GM12878 (cell line): ENCODE results near the gene PTPN22. TPM values are rescaled to one million over a fixed set of nuclear protein-coding genes. Genes with fewer than 3 reads are reported as not detected.

Experiments used
- ATAC-seq: fragments of 200-7000 bp; cut with Tn5 transposase; 3 replicates; pipeline ENCODE4 v1.9.1; 2020; ENCODE audit warnings: mild to moderate bottlenecking, moderate library complexity
- BruUV-seq: library from RNA; stranded (reverse); fragments of 400-500 nt; replicated peaks from 2 replicates; lab custom pipeline; 2021; lab: Mats Ljungman, UMichigan
- CTCF ChIA-PET: fragments of 300-600 bp; sonication (Branson Sonifier 250); formaldehyde crosslinking; extraction: SDS; loops from one replicate; lab custom pipeline; 2021; ENCODE audit warnings: inconsistent platforms; lab: Yijun Ruan, JAX
- POLR2A ChIA-PET: fragments of 350-600 bp; formaldehyde crosslinking; extraction: SDS; loops from one replicate; lab custom pipeline; 2021; ENCODE audit warnings: inconsistent platforms; lab: Charles Lee
- RAD21 ChIA-PET: fragments of 300-600 bp; sonication (Branson Sonifier 250); formaldehyde crosslinking; loops from one replicate; lab custom pipeline; 2023; ENCODE audit warnings: antibody characterized with exemption; ENCODE audit not compliant: unreplicated experiment; lab: Charles Lee
- SMC1A ChIA-PET: fragments of 300-600 bp; sonication (Branson Sonifier 250); formaldehyde crosslinking; loops from one replicate; lab custom pipeline; 2023; ENCODE audit not compliant: unreplicated experiment, uncharacterized antibody; lab: Charles Lee
- DNase-seq: peaks from one replicate; pipeline ENCODE4 v3.0.0-alpha.2; 2011; ENCODE audit warnings: low read depth, low spot score
- FAIRE-seq: peaks from 3 replicates; lab custom pipeline; 2011; peaks lifted over from hg19 to GRCh38; lab: Jason Lieb, UNC
- H2AFZ ChIP-seq: 2 replicates; pipeline ENCODE4 v1.6.0; 2011; ENCODE audit warnings: low read depth, low read length, control low read depth; ENCODE audit not compliant: control insufficient read depth
- H3K27ac ChIP-seq: 2 replicates; pipeline ENCODE4 v1.5.1; 2011; ENCODE audit warnings: control low read depth; ENCODE audit not compliant: control insufficient read depth, insufficient read depth
- H3K27me3 ChIP-seq, 2 experiments: replicated peaks in 1 of 2; 2 replicates each; pipeline versions ENCODE4 v1.6.0 to v1.6.1; 2011; ENCODE audit warnings: low read length in 1 of 2; ENCODE audit not compliant: control insufficient read depth in 2 of 2, insufficient read depth in 2 of 2
- H3K36me3 ChIP-seq, 2 experiments: 2 replicates each; pipeline ENCODE4 v1.5.1; 2011; ENCODE audit warnings: low read length in 1 of 2; ENCODE audit not compliant: control insufficient read depth in 2 of 2, insufficient read depth in 2 of 2
- H3K4me1 ChIP-seq: 2 replicates; pipeline ENCODE4 v1.6.1; 2011; ENCODE audit warnings: mild to moderate bottlenecking, low read length, moderate library complexity, mixed read lengths; ENCODE audit not compliant: control insufficient read depth, insufficient read depth
- H3K4me2 ChIP-seq: 2 replicates; pipeline ENCODE4 v1.6.0; 2011; ENCODE audit warnings: control low read depth; ENCODE audit not compliant: control insufficient read depth, insufficient read depth
- H3K4me3 ChIP-seq: fragments of 200-600 bp; sonication (generic); 2 replicates; pipeline ENCODE4 v1.5.1; 2016
- H3K79me2 ChIP-seq: 2 replicates; pipeline ENCODE4 v1.6.0; 2011; ENCODE audit warnings: low read length; ENCODE audit not compliant: control insufficient read depth, insufficient read depth
- H3K9ac ChIP-seq: 2 replicates; pipeline ENCODE4 v1.8.0; 2011; ENCODE audit warnings: low read length, control low read depth, mixed read lengths; ENCODE audit not compliant: control insufficient read depth, insufficient read depth
- H3K9me3 ChIP-seq: replicated peaks from 3 replicates; pipeline ENCODE4 v1.5.1; 2011; ENCODE audit warnings: mild to moderate bottlenecking, low read length; ENCODE audit not compliant: control insufficient read depth, insufficient read depth
- H4K20me1 ChIP-seq: 2 replicates; pipeline ENCODE4 v1.6.0; 2011; ENCODE audit not compliant: control insufficient read depth, insufficient read depth
- JUNB ChIP-seq: IDR thresholded peaks from 2 replicates; pipeline ENCODE4 v1.6.1; 2016; ENCODE audit warnings: antibody characterized with exemption, mild to moderate bottlenecking
- MEF2A ChIP-seq: IDR thresholded peaks from 2 replicates; pipeline ENCODE4 v1.6.1; 2011; ENCODE audit warnings: low read depth, mild to moderate bottlenecking, low read length, moderate library complexity; ENCODE audit not compliant: insufficient read depth
- NR2C1 ChIP-seq: fragments of 450-650 bp; IDR thresholded peaks from 2 replicates; pipeline ENCODE4 v1.6.1; 2017; ENCODE audit warnings: antibody characterized with exemption, mild to moderate bottlenecking, moderate library complexity
- RUNX3 ChIP-seq: IDR thresholded peaks from 2 replicates; pipeline ENCODE4 v1.6.1; 2012; ENCODE audit warnings: low read length, inconsistent platforms
- ZZZ3 ChIP-seq: IDR thresholded peaks from 2 replicates; pipeline ENCODE4 v1.6.1; 2011; ENCODE audit warnings: low read depth; ENCODE audit not compliant: control insufficient read depth, insufficient read length
- WGBS: methylation state at CpG from one replicate; pipeline ENCODE4 v1.1.6; 2016; ENCODE audit warnings: low lambda C conversion rate; ENCODE audit not compliant: insufficient replicate concordance, insufficient coverage; ENCODE audit errors: missing lambda C conversion rate; 5-methylcytosine and 5-hydroxymethylcytosine counted together
- in situ Hi-C: fragments of 300-500 bp; cut with MboI; formaldehyde crosslinking; loops from 9 replicates; pipeline ENCODE4 v1.14.3; 2018; ENCODE audit warnings: mixed read lengths
- intact Hi-C: fragments of 100-400 bp; cut with micrococcal nuclease; formaldehyde crosslinking; loops from one replicate; pipeline ENCODE4 v1.14.2; 2022; ENCODE audit not compliant: unreplicated experiment
- polyA plus RNA-seq, 11 experiments: library from polyadenylated mRNA; depleted of rRNA in 4 of 11; unstranded in 6 of 11; stranded (reverse) in 5 of 11; fragments of >200 nt; fragmentation: Nextera tagmentation in 4 of 11; fragmentation: Illumina TruSeq in 1 of 11; extraction: Ambion mirVana in 4 of 11; extraction: Trizol in 1 of 11; gene quantifications; 1 replicate in 1 of 11; 2 replicates in 10 of 11; pipeline versions ENCODE4 v1.2.1 to v1.2.3, GENCODE V29; 2011 to 2016; ENCODE audit warnings: inconsistent platforms in 2 of 11, missing spikeins in 2 of 11, low read depth in 1 of 11
- total RNA-seq, 4 experiments: library from RNA; depleted of rRNA in 3 of 4; stranded (reverse); fragments of >200 nt in 3 of 4; fragmentation: Illumina TruSeq in 1 of 4; extraction: Trizol in 1 of 4; gene quantifications; 2 replicates each; pipeline versions ENCODE4 v1.2.1 to v1.2.3, GENCODE V29; 2013 to 2021
- TF ChIP-seq, protein P1 (sequence below): fragments of 450-650 bp; IDR thresholded peaks from 2 replicates; pipeline ENCODE4 v1.6.1; 2017; ENCODE audit warnings: borderline replicate concordance
- TF ChIP-seq, protein P2 (sequence below): fragments of 450-650 bp; IDR thresholded peaks from 2 replicates; pipeline ENCODE4 v1.6.1; 2016; ENCODE audit warnings: mild to moderate bottlenecking, moderate library complexity, borderline replicate concordance

PTPN22 gene
- total and polyA plus RNA-seq, 10 of the 15 experiments (the other 5 are each of a cell fraction or from before 2014, with no cell fraction given) = 22.8 to 65.1 (median 44.9) TPM

DNA sequence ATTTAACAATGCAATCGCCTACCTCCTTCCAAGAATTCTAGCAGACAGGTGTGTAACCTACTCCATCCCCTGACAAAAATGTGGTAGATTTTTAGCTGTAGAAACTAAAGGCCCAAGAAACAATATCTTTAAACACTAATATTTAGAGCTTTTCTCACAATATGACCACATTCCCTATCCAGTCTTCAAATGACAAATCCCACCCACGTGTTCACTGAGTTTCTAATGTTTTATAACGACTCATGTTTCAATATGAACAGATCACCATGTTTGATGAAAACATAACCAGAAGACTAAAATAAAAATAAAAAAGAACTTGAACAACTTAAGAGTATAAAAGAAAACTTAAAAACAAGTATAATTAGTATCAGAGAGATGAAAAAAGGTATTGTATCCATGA lies 83.8 kb downstream of the PTPN22 start:
- peaks cover 0 to 10% of the 10 kb centered on the region in 2 experiments; a peak in 3 of 4 replicates for H3K36me3 ChIP-seq
- H3K79me2 ChIP-seq = peaks cover 25% of the 10 kb centered on the region
- SMC1A ChIA-PET = interaction anchor here (1.1 to 6.9 kb wide), 6 partner anchors 9 to 143 kb away, joined by 3 to 134 read pairs (median 6); partner anchors contain the start of gene PHTF1
- CTCF ChIA-PET = interaction anchor here (0.6 to 4.5 kb wide), 4 partner anchors 16 to 983 kb away, joined by 3 to 20 read pairs (median 6); partner anchors contain the start of gene PHTF1
- no peak overlapping the region for H3K4me3 ChIP-seq
- H3K9ac ChIP-seq = no peak overlapping the region
- peaks cover 21% of the 10 kb centered on the region for H3K4me1 ChIP-seq
- no peaks in the 10 kb centered on the region for H4K20me1 ChIP-seq
- intact Hi-C loops = no loop called here
- WGBS = 52% methylated on average over 3 of the region's 3 CpGs
- FAIRE-seq (no peak), DNase-seq (no peak)
- no peak overlapping the region for H3K4me2 ChIP-seq
- no peak overlapping the region for H2AFZ ChIP-seq
- H3K9me3 ChIP-seq = no peaks in the 10 kb centered on the region; the same call in 2 of the 3 replicates
- RAD21 ChIA-PET = interaction anchor here (0.8 to 1.8 kb wide), 5 partner anchors 12 to 34 kb away, joined by 3 to 7 read pairs (median 5); partner anchors contain the start of gene RSBN1
- in situ Hi-C loops = no loop called here
- no peak overlapping the region for H3K27ac ChIP-seq
- no TSS peak for BruUV-seq
- H3K27me3 ChIP-seq = no peaks in the 10 kb centered on the region
- TF ChIP-seq RUNX3 (peak; percentile 10; the same call in 1 of the 2 replicates), MEF2A (no peak), JUNB (0 out of 2 replicates have a peak, but pooled peaks have one; percentile 27), ZZZ3 (no peak), NR2C1 (no peak)
- TF ChIP-seq, protein P1, sequence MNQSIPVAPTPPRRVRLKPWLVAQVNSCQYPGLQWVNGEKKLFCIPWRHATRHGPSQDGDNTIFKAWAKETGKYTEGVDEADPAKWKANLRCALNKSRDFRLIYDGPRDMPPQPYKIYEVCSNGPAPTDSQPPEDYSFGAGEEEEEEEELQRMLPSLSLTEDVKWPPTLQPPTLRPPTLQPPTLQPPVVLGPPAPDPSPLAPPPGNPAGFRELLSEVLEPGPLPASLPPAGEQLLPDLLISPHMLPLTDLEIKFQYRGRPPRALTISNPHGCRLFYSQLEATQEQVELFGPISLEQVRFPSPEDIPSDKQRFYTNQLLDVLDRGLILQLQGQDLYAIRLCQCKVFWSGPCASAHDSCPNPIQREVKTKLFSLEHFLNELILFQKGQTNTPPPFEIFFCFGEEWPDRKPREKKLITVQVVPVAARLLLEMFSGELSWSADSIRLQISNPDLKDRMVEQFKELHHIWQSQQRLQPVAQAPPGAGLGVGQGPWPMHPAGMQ = no peak
- TF ChIP-seq, protein P2, sequence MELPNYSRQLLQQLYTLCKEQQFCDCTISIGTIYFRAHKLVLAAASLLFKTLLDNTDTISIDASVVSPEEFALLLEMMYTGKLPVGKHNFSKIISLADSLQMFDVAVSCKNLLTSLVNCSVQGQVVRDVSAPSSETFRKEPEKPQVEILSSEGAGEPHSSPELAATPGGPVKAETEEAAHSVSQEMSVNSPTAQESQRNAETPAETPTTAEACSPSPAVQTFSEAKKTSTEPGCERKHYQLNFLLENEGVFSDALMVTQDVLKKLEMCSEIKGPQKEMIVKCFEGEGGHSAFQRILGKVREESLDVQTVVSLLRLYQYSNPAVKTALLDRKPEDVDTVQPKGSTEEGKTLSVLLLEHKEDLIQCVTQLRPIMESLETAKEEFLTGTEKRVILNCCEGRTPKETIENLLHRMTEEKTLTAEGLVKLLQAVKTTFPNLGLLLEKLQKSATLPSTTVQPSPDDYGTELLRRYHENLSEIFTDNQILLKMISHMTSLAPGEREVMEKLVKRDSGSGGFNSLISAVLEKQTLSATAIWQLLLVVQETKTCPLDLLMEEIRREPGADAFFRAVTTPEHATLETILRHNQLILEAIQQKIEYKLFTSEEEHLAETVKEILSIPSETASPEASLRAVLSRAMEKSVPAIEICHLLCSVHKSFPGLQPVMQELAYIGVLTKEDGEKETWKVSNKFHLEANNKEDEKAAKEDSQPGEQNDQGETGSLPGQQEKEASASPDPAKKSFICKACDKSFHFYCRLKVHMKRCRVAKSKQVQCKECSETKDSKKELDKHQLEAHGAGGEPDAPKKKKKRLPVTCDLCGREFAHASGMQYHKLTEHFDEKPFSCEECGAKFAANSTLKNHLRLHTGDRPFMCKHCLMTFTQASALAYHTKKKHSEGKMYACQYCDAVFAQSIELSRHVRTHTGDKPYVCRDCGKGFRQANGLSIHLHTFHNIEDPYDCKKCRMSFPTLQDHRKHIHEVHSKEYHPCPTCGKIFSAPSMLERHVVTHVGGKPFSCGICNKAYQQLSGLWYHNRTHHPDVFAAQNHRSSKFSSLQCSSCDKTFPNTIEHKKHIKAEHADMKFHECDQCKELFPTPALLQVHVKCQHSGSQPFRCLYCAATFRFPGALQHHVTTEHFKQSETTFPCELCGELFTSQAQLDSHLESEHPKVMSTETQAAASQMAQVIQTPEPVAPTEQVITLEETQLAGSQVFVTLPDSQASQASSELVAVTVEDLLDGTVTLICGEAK = no peak
- TF ChIP-seq, all 136 proteins: peak for 2
- ATAC-seq = no peak
- POLR2A ChIA-PET = interaction anchor here (1.3 to 1.8 kb wide), 2 partner anchors 10 to 23 kb away, joined by 5 to 7 read pairs; no protein-coding TSS in a partner anchor
